ENCODE results near the gene ANO2.
A peak's percentile ranks its signal among the peaks of the same experiment; 100 is the strongest.

The ANO2 gene

GRCh38 chr12:5796959-5797225, 148.2 kb downstream of the ANO2 start:
- TF ChIP-seq, protein P1, sequence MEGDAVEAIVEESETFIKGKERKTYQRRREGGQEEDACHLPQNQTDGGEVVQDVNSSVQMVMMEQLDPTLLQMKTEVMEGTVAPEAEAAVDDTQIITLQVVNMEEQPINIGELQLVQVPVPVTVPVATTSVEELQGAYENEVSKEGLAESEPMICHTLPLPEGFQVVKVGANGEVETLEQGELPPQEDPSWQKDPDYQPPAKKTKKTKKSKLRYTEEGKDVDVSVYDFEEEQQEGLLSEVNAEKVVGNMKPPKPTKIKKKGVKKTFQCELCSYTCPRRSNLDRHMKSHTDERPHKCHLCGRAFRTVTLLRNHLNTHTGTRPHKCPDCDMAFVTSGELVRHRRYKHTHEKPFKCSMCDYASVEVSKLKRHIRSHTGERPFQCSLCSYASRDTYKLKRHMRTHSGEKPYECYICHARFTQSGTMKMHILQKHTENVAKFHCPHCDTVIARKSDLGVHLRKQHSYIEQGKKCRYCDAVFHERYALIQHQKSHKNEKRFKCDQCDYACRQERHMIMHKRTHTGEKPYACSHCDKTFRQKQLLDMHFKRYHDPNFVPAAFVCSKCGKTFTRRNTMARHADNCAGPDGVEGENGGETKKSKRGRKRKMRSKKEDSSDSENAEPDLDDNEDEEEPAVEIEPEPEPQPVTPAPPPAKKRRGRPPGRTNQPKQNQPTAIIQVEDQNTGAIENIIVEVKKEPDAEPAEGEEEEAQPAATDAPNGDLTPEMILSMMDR (IDR thresholded peaks at IDR 0.05; ENCODE audit: low read depth, low read length, missing control alignments) = no peak
- DNase-seq (ENCODE audit: extremely low read depth, low read depth) = no peak
- no peak overlapping the region for H3K4me3 ChIP-seq (replicated peaks; ENCODE audit: low read depth, low read length)

- no peak for DNase-seq (ENCODE audit: extremely low read depth, low read depth)
- no peak overlapping the region for H3K4me3 ChIP-seq (replicated peaks; ENCODE audit: low read depth, low read length)
- TF ChIP-seq, protein P1 (IDR thresholded peaks at IDR 0.05; ENCODE audit: low read depth, low read length, missing control alignments) = peak; percentile 64
Measured at GRCh38 chr12:5796171-5796958, 148.7 kb downstream of the ANO2 start.

- TF ChIP-seq, protein P1 (IDR thresholded peaks at IDR 0.05; ENCODE audit: low read depth, low read length, missing control alignments) = no peak
- DNase-seq (ENCODE audit: extremely low read depth, low read depth) = no peak
- H3K4me3 ChIP-seq (replicated peaks; ENCODE audit: low read depth, low read length) = no peak overlapping the region
Measured at GRCh38 chr12:5794156-5794555, 150.9 kb downstream of the ANO2 start.

- no peak for DNase-seq (ENCODE audit: extremely low read depth, low read depth)
- H3K4me3 ChIP-seq (replicated peaks; ENCODE audit: low read depth, low read length) = no peak overlapping the region
- TF ChIP-seq, protein P1 (IDR thresholded peaks at IDR 0.05; ENCODE audit: low read depth, low read length, missing control alignments) = no peak
Measured at GRCh38 chr12:5792343-5792742, 152.7 kb downstream of the ANO2 start.

GRCh38 chr12:5789469-5789968, 155.5 kb downstream of the ANO2 start:
- peak; percentile 46 for DNase-seq (ENCODE audit: extremely low read depth, low read depth)
- no peak overlapping the region for H3K4me3 ChIP-seq (replicated peaks; ENCODE audit: low read depth, low read length)
- TF ChIP-seq, protein P1 (IDR thresholded peaks at IDR 0.05; ENCODE audit: low read depth, low read length, missing control alignments) = no peak

DNA sequence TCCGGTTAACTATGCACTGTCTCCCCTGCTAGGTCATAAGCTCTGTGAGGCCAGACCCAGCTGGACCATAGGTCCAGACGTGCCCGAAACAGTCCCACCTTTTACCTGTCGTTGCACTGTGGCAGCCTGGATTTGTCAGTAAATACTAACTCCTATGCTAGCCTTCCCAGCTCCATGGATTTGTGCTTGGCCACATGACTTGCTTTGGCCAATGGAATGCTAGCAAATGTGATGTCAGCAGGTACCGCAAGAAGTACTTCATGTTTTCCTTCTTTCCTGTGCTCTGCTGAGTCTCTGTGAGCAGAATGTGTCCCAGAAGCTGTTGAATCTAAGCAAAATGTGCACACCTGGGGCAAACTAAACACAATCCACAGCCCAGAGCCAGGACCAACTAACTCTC, 157.2 kb downstream of the ANO2 start:
- H3K4me3 ChIP-seq (replicated peaks; ENCODE audit: low read depth, low read length) = no peak overlapping the region
- DNase-seq (ENCODE audit: extremely low read depth, low read depth) = no peak
- TF ChIP-seq, protein P1 (IDR thresholded peaks at IDR 0.05; ENCODE audit: low read depth, low read length, missing control alignments) = no peak

DNA sequence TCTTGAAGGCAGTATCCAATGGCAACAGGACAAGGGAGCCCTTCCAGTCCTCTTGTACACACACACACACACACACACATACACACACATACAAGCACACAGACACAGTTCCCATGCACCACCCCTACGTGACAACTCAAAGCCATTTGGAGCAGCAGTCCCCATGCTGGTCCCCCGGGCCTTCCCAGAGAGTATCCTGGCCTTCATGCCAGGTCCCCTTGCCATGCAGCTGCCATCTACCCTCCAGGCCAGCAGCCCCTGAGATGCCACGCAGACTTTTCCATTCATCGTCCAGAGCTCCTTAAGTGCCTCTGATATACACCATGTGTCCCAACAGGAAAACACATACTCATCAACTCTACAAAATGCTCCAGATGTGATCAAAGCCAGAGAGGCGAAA, 159.5 kb downstream of the ANO2 start:
- TF ChIP-seq, protein P1 (IDR thresholded peaks at IDR 0.05; ENCODE audit: low read depth, low read length, missing control alignments) = no peak
- DNase-seq (ENCODE audit: extremely low read depth, low read depth) = no peak
- H3K4me3 ChIP-seq (replicated peaks; ENCODE audit: low read depth, low read length) = no peak overlapping the region
